ENCODE measurements around the gene IDNK.

The IDNK gene

GRCh38 chr9:83651558-83651957 is 28.6 kb downstream of the IDNK start:
- no peak for ATAC-seq
- TF ChIP-seq ZNF8 (CRISPR knock-in tag; IDR thresholded peaks at IDR 0.05) (peak; percentile 98), OSR1 (CRISPR knock-in tag; IDR thresholded peaks at IDR 0.05) (no peak)
- TF ChIP-seq, protein P1, sequence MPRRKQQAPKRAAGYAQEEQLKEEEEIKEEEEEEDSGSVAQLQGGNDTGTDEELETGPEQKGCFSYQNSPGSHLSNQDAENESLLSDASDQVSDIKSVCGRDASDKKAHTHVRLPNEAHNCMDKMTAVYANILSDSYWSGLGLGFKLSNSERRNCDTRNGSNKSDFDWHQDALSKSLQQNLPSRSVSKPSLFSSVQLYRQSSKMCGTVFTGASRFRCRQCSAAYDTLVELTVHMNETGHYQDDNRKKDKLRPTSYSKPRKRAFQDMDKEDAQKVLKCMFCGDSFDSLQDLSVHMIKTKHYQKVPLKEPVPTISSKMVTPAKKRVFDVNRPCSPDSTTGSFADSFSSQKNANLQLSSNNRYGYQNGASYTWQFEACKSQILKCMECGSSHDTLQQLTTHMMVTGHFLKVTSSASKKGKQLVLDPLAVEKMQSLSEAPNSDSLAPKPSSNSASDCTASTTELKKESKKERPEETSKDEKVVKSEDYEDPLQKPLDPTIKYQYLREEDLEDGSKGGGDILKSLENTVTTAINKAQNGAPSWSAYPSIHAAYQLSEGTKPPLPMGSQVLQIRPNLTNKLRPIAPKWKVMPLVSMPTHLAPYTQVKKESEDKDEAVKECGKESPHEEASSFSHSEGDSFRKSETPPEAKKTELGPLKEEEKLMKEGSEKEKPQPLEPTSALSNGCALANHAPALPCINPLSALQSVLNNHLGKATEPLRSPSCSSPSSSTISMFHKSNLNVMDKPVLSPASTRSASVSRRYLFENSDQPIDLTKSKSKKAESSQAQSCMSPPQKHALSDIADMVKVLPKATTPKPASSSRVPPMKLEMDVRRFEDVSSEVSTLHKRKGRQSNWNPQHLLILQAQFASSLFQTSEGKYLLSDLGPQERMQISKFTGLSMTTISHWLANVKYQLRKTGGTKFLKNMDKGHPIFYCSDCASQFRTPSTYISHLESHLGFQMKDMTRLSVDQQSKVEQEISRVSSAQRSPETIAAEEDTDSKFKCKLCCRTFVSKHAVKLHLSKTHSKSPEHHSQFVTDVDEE (CRISPR knock-in tag; IDR thresholded peaks at IDR 0.05), result no peak

DNA sequence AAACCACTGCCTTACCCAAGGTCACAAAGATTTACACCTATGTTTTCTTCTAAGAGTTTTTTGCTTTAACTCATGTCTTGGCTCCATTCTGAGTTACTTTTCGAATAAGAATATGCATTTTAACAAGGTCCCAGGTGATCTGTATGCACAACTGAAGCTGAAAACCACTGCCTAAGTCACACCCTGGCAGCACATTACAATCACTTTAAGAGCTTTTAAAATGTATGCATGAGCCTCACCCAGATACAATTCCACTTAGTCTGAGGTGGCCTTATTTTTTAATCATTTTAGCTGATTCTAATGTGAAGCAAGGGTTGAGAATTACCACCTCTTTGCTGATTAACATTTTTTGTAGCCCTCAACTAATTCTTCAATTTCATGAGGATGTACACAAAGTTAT is 29.5 kb downstream of the IDNK start:
- no peak for ATAC-seq
- TF ChIP-seq CREB5 (CRISPR knock-in tag; IDR thresholded peaks at IDR 0.05; ENCODE audit: low read depth) (no peak), TCF4 (CRISPR knock-in tag; IDR thresholded peaks at IDR 0.05; ENCODE audit: borderline replicate concordance) (no peak), ZC3H10 (CRISPR knock-in tag; IDR thresholded peaks at IDR 0.05) (no peak), ZFP30 (CRISPR knock-in tag; IDR thresholded peaks at IDR 0.05) (no peak), ZFP3 (CRISPR knock-in tag; IDR thresholded peaks at IDR 0.05) (no peak), TOX (CRISPR knock-in tag; IDR thresholded peaks at IDR 0.05; ENCODE audit: borderline replicate concordance) (no peak), RARB (CRISPR knock-in tag; IDR thresholded peaks at IDR 0.05) (no peak), BACH2 (CRISPR knock-in tag; IDR thresholded peaks at IDR 0.05; ENCODE audit: borderline replicate concordance) (no peak), ESRRG (CRISPR knock-in tag; IDR thresholded peaks at IDR 0.05) (no peak), OSR1 (CRISPR knock-in tag; IDR thresholded peaks at IDR 0.05) (no peak), CSDC2 (CRISPR knock-in tag; IDR thresholded peaks at IDR 0.05) (no peak)

- TF ChIP-seq PATZ1 (CRISPR knock-in tag; IDR thresholded peaks at IDR 0.05; ENCODE audit: borderline replicate concordance), result no peak
- no peak for TF ChIP-seq ISL1 (CRISPR knock-in tag; IDR thresholded peaks at IDR 0.05)
- TF ChIP-seq ZNF565 (CRISPR knock-in tag; conservative IDR thresholded peaks at IDR 0.05; ENCODE audit: low read depth), result no peak
- no peak for TF ChIP-seq TOX (CRISPR knock-in tag; IDR thresholded peaks at IDR 0.05; ENCODE audit: borderline replicate concordance)
- TF ChIP-seq, protein P2, sequence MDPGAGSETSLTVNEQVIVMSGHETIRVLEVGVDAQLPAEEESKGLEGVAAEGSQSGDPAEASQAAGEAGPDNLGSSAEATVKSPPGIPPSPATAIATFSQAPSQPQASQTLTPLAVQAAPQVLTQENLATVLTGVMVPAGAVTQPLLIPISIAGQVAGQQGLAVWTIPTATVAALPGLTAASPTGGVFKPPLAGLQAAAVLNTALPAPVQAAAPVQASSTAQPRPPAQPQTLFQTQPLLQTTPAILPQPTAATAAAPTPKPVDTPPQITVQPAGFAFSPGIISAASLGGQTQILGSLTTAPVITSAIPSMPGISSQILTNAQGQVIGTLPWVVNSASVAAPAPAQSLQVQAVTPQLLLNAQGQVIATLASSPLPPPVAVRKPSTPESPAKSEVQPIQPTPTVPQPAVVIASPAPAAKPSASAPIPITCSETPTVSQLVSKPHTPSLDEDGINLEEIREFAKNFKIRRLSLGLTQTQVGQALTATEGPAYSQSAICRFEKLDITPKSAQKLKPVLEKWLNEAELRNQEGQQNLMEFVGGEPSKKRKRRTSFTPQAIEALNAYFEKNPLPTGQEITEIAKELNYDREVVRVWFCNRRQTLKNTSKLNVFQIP (CRISPR knock-in tag; IDR thresholded peaks at IDR 0.05; ENCODE audit: borderline replicate concordance, low read depth), result no peak
- no peak for TF ChIP-seq CSDC2 (CRISPR knock-in tag; IDR thresholded peaks at IDR 0.05)
- no peak for TF ChIP-seq ESRRG (CRISPR knock-in tag; IDR thresholded peaks at IDR 0.05)
- TF ChIP-seq PPARA (CRISPR knock-in tag; IDR thresholded peaks at IDR 0.05; ENCODE audit: borderline replicate concordance), result no peak
- no peak for ATAC-seq
Measured at GRCh38 chr9:83655433-83655832, 32.5 kb downstream of the IDNK start.

DNA sequence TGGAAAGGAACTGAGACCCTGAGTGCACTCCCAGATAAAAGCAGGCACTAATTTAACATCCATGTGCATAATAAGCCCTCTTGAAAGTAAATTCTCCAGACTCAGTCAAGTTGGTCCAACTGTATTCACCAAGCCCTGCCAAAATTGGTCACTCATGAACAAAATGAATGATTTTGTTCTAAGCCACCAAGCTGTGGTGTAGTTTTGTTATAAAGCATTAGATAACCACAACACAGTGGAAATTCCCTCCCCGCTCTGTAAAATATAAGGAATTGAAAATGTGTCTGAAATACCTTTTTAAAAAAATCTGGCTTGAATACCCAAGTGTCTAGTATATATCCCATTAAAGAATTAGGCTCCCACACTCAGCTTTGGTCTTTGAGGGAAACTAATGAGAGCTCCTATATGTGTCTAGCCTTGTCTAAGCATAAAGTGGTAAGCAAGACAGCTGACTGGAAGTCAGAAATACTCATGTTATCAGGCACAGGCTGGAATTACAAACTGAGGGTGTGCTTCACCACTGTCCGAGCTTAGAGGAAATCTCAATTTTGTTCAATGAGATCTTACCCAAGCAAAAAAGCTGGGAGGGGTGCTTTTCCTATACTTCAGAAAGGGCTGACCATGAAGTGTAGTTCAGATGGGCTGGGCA is 33.2 kb downstream of the IDNK start:
- ATAC-seq, result no peak
- TF ChIP-seq PATZ1 (CRISPR knock-in tag; IDR thresholded peaks at IDR 0.05; ENCODE audit: borderline replicate concordance) (no peak), TOX (CRISPR knock-in tag; IDR thresholded peaks at IDR 0.05; ENCODE audit: borderline replicate concordance) (no peak), CREB5 (CRISPR knock-in tag; IDR thresholded peaks at IDR 0.05; ENCODE audit: low read depth) (no peak), OSR1 (CRISPR knock-in tag; IDR thresholded peaks at IDR 0.05) (no peak), ZFP30 (CRISPR knock-in tag; IDR thresholded peaks at IDR 0.05) (no peak), ZFP3 (CRISPR knock-in tag; IDR thresholded peaks at IDR 0.05) (no peak), BACH2 (CRISPR knock-in tag; IDR thresholded peaks at IDR 0.05; ENCODE audit: borderline replicate concordance) (no peak)
